ENCODE data around the gene ZNF678. TPM values are rescaled to one million over a fixed set of nuclear protein-coding genes. Genes with fewer than 3 reads are reported as not detected.
"Not testable (repeated sequence)": the region's sequence is repeated elsewhere in the genome, so short reads cannot be mapped to it uniquely, and the experiment has no call there.

Gene ZNF678
- total and polyA plus RNA-seq, 7 experiments from 2014 or later: 3.2 to 8.3 (median 7.1) TPM

DNA sequence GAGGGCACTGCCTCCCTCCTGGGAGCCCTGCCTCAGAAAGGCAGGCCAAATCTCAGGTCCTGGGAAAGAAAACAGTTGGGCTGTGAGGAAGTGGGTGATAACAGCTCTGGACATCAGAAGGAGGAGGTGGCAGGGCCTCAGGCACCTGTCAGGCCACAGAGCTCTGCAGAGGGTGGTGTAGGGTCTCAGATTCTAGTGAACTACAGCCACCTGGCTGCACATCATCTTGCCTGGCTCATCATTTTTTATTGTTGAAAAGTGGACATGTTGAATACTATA is 15.3 kb upstream of the ZNF678 start:
- no peaks in the 10 kb centered on the region for H3K27me3 ChIP-seq (ENCODE audit: control insufficient read depth in 2 of 2, insufficient read depth in 2 of 2, low read length in 2 of 2)
- ATAC-seq (no peak), DNase-seq (no peak)
- peaks cover 0 to 29% (median 20%) of the 10 kb centered on the region in 11 donors for H3K9me3 Mint-ChIP-seq
- peaks cover 2 to 21% (median 16%) of the 10 kb centered on the region in 5 donors for H3K36me3 Mint-ChIP-seq
- no peak overlapping the region for H3K27ac Mint-ChIP-seq
- no peak overlapping the region for H3K4me3 Mint-ChIP-seq
- H3K4me3 ChIP-seq (ENCODE audit: low read length): no peak overlapping the region
- H3K27me3 Mint-ChIP-seq: peaks cover 0 to 25% (median 8%) of the 10 kb centered on the region in 5 donors
- peaks cover 0 to 3% (median 1%) of the 10 kb centered on the region in 7 donors for H3K4me1 Mint-ChIP-seq
- peaks cover 0 to 5% of the 10 kb centered on the region in 2 donors for H3K4me1 ChIP-seq (ENCODE audit: control insufficient read depth in 2 of 2, insufficient read depth in 2 of 2, low read length in 2 of 2)
- ChIA-PET CTCF (no interaction called here), POLR2A (no interaction called here)
- H3K36me3 ChIP-seq (ENCODE audit: control insufficient read depth in 2 of 3, insufficient read depth in 3 of 3, low read length in 3 of 3): no peaks in the 10 kb centered on the region
- no peak overlapping the region for H3K27ac ChIP-seq (ENCODE audit: low read depth, low read length)
- intact Hi-C loops (cut with micrococcal nuclease): loop anchor here in 1 of 2 donors (10.0 kb wide), 1 partner anchor 407 kb away; no protein-coding TSS in a partner anchor
- no peaks in the 10 kb centered on the region for H3K9me3 ChIP-seq (ENCODE audit: control insufficient read depth in 2 of 3, low read length in 3 of 3)

DNA sequence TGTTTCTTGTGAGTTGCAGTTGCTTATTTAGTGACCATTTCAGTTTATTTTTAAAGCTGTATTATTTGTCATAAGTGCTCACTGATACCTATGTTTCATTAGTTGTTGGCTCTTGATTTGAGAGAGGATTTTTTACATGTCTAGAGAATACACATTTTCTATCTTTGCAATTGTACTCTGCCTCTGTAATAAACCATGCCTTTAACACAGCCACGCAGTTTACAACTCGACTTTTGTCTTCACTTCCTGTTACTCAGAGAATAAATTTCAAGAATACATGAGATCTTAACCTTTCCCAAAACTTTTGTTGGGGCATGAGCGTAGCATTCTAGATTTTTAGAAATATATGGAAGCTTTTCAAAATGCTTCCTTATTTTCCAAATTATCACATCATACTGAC is 14.9 kb upstream of the ZNF678 start:
- H3K4me3 Mint-ChIP-seq: no peak overlapping the region
- Histone ChIP-seq H3K36me3 (ENCODE audit: control insufficient read depth in 2 of 3, insufficient read depth in 3 of 3, low read length in 3 of 3) (no peaks in the 10 kb centered on the region), H3K27me3 (ENCODE audit: control insufficient read depth in 2 of 2, insufficient read depth in 2 of 2, low read length in 2 of 2) (no peaks in the 10 kb centered on the region), H3K4me1 (ENCODE audit: control insufficient read depth in 2 of 2, insufficient read depth in 2 of 2, low read length in 2 of 2) (peaks cover 0 to 1% of the 10 kb centered on the region in 2 donors), H3K27ac (ENCODE audit: low read depth, low read length) (no peak overlapping the region), H3K9me3 (ENCODE audit: control insufficient read depth in 2 of 3, low read length in 3 of 3) (no peaks in the 10 kb centered on the region), H3K4me3 (ENCODE audit: low read length) (no peak overlapping the region)
- H3K27ac Mint-ChIP-seq: no peak overlapping the region
- ATAC-seq (no peak), DNase-seq (no peak)
- ChIA-PET POLR2A (no interaction called here), CTCF (no interaction called here)
- H3K4me1 Mint-ChIP-seq: no peaks in the 10 kb centered on the region
- peaks cover 0 to 25% (median 8%) of the 10 kb centered on the region in 5 donors for H3K27me3 Mint-ChIP-seq
- intact Hi-C loops (cut with micrococcal nuclease): loop anchor here in 1 of 2 donors (10.0 kb wide), 1 partner anchor 406 kb away; no protein-coding TSS in a partner anchor
- H3K9me3 Mint-ChIP-seq: peaks cover 0 to 32% (median 20%) of the 10 kb centered on the region in 11 donors
- H3K36me3 Mint-ChIP-seq: peaks cover 2 to 21% (median 16%) of the 10 kb centered on the region in 5 donors

DNA sequence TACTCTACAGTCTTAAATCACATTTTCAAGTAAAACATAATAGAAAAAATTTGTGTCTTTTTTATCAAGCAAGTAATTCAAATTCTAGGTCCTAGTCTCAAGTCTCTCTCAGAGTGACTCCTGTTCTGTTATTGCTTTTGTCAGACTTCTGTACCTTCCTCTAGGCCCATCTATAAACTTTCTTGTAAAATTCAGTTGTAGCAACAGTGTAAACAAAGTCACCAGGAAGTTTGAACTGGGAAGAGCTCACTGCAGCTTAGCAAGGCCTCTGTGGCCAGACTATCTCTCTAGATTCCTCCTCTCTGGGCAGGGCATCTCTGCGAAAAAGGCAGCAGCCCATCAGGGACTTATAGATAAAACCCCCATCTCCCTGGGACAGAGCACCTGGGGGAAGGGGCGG is 13.5 kb upstream of the ZNF678 start:
- H3K4me3 ChIP-seq (ENCODE audit: low read length): no peak overlapping the region
- H3K4me1 ChIP-seq (ENCODE audit: control insufficient read depth in 2 of 2, insufficient read depth in 2 of 2, low read length in 2 of 2): no peaks in the 10 kb centered on the region
- no peaks in the 10 kb centered on the region for H3K36me3 ChIP-seq (ENCODE audit: control insufficient read depth in 2 of 3, insufficient read depth in 3 of 3, low read length in 3 of 3)
- H3K27me3 ChIP-seq (ENCODE audit: control insufficient read depth in 2 of 2, insufficient read depth in 2 of 2, low read length in 2 of 2): no peaks in the 10 kb centered on the region
- intact Hi-C loops (cut with micrococcal nuclease): loop anchor here in 1 of 2 donors (10.0 kb wide), 1 partner anchor 405 kb away; no protein-coding TSS in a partner anchor
- Mint-ChIP-seq H3K4me3 (no peak overlapping the region), H3K9me3 (peaks cover 0 to 47% (median 21%) of the 10 kb centered on the region in 11 donors), H3K4me1 (no peaks in the 10 kb centered on the region), H3K36me3 (peaks cover 2 to 21% (median 18%) of the 10 kb centered on the region in 5 donors), H3K27ac (no peak overlapping the region), H3K27me3 (peaks cover 2 to 37% (median 8%) of the 10 kb centered on the region in 5 donors)
- H3K27ac ChIP-seq (ENCODE audit: low read depth, low read length): no peak overlapping the region
- ATAC-seq: no peak
- POLR2A ChIA-PET: no interaction called here
- H3K9me3 ChIP-seq (ENCODE audit: control insufficient read depth in 2 of 3, low read length in 3 of 3): no peaks in the 10 kb centered on the region
- CTCF ChIA-PET: no interaction called here
- no peak for DNase-seq

DNA sequence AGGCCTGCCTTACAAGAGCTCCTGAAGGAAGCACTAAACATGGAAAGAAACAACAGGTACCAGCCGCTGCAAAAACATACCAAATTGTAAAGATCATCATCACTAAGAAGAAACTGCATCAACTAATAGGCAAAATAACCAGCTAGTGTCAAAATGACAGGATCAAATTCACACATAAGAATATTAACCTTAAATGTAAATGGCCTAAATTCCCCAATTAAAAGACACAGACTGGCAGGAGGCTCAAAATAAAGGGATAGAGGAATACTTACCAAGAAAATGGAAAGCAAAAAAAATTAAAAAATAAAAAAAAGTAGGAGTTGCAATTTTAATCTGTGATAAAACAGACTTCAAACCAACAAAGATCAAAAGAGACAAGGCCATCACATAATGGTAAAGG is 11.5 kb upstream of the ZNF678 start:
- H3K9me3 ChIP-seq (ENCODE audit: control insufficient read depth in 2 of 3, low read length in 3 of 3); POLR2A ChIA-PET; H3K27me3 ChIP-seq (ENCODE audit: control insufficient read depth in 2 of 2, insufficient read depth in 2 of 2, low read length in 2 of 2); H3K4me3 ChIP-seq (ENCODE audit: low read length); H3K4me1 ChIP-seq (ENCODE audit: control insufficient read depth in 2 of 2, insufficient read depth in 2 of 2, low read length in 2 of 2); H3K36me3 ChIP-seq (ENCODE audit: control insufficient read depth in 2 of 3, insufficient read depth in 3 of 3, low read length in 3 of 3); H3K4me3 Mint-ChIP-seq; CTCF ChIA-PET; H3K4me1 Mint-ChIP-seq; ATAC-seq; H3K27ac ChIP-seq (ENCODE audit: low read depth, low read length); H3K27ac Mint-ChIP-seq; DNase-seq; intact Hi-C loops (cut with micrococcal nuclease): not testable (repeated sequence)
- peaks cover 0 to 47% (median 21%) of the 10 kb centered on the region in 11 donors for H3K9me3 Mint-ChIP-seq
- peaks cover 4 to 37% (median 8%) of the 10 kb centered on the region in 5 donors for H3K27me3 Mint-ChIP-seq
- H3K36me3 Mint-ChIP-seq: peaks cover 2 to 21% (median 18%) of the 10 kb centered on the region in 5 donors

GRCh38 chr1:227556288-227556687 is 7.1 kb upstream of the ZNF678 start:
- peaks cover 7 to 14% (median 10%) of the 10 kb centered on the region in 7 donors for H3K4me1 Mint-ChIP-seq
- H3K4me3 Mint-ChIP-seq: no peak overlapping the region
- Histone ChIP-seq H3K27ac (ENCODE audit: low read depth, low read length) (no peak overlapping the region), H3K4me3 (ENCODE audit: low read length) (no peak overlapping the region), H3K36me3 (ENCODE audit: control insufficient read depth in 2 of 3, insufficient read depth in 3 of 3, low read length in 3 of 3) (no peaks in the 10 kb centered on the region), H3K9me3 (ENCODE audit: control insufficient read depth in 2 of 3, low read length in 3 of 3) (no peaks in the 10 kb centered on the region), H3K27me3 (ENCODE audit: control insufficient read depth in 2 of 2, insufficient read depth in 2 of 2, low read length in 2 of 2) (no peaks in the 10 kb centered on the region), H3K4me1 (ENCODE audit: control insufficient read depth in 2 of 2, insufficient read depth in 2 of 2, low read length in 2 of 2) (no peaks in the 10 kb centered on the region)
- H3K27me3 Mint-ChIP-seq: peaks cover 24 to 50% (median 35%) of the 10 kb centered on the region in 5 donors
- peaks cover 5 to 19% (median 15%) of the 10 kb centered on the region in 5 donors for H3K36me3 Mint-ChIP-seq
- POLR2A ChIA-PET: no interaction called here
- ATAC-seq (no peak), DNase-seq (no peak)
- no peak overlapping the region for H3K27ac Mint-ChIP-seq
- H3K9me3 Mint-ChIP-seq: peaks cover 0 to 41% (median 20%) of the 10 kb centered on the region in 11 donors
- intact Hi-C loops (cut with micrococcal nuclease): no loop called here
- CTCF ChIA-PET: no interaction called here

- H3K36me3 ChIP-seq (ENCODE audit: control insufficient read depth in 2 of 3, insufficient read depth in 3 of 3, low read length in 3 of 3): no peaks in the 10 kb centered on the region
- H3K4me3 Mint-ChIP-seq: no peak overlapping the region
- no peaks in the 10 kb centered on the region for H3K27me3 ChIP-seq (ENCODE audit: control insufficient read depth in 2 of 2, insufficient read depth in 2 of 2, low read length in 2 of 2)
- peaks cover 27 to 48% (median 46%) of the 10 kb centered on the region in 5 donors for H3K27me3 Mint-ChIP-seq
- POLR2A ChIA-PET: no interaction called here
- no peak for ATAC-seq
- H3K4me1 Mint-ChIP-seq: peaks cover 8 to 19% (median 14%) of the 10 kb centered on the region in 7 donors
- peaks cover 0 to 27% (median 10%) of the 10 kb centered on the region in 11 donors for H3K9me3 Mint-ChIP-seq
- no peaks in the 10 kb centered on the region for H3K9me3 ChIP-seq (ENCODE audit: control insufficient read depth in 2 of 3, low read length in 3 of 3)
- no peak overlapping the region for H3K27ac ChIP-seq (ENCODE audit: low read depth, low read length)
- intact Hi-C loops (cut with micrococcal nuclease): no loop called here
- no peak overlapping the region for H3K27ac Mint-ChIP-seq
- H3K4me1 ChIP-seq (ENCODE audit: control insufficient read depth in 2 of 2, insufficient read depth in 2 of 2, low read length in 2 of 2): no peaks in the 10 kb centered on the region
- CTCF ChIA-PET: interaction anchor here (0.6 to 1.3 kb wide), 2 partner anchors 19 to 236 kb away, joined by 3 read pairs; no protein-coding TSS in a partner anchor
- DNase-seq: no peak
- H3K36me3 Mint-ChIP-seq: peaks cover 0 to 14% (median 0%) of the 10 kb centered on the region in 5 donors
- H3K4me3 ChIP-seq (ENCODE audit: low read length): no peak overlapping the region
Observed at GRCh38 chr1:227557962-227558725, 5.2 kb upstream of the ZNF678 start.
